GM12872 (cell line): Measurements from ENCODE around the gene ERAP2.

Source experiments
- TF ChIP-seq, protein P1 (sequence below): IDR thresholded peaks from 3 replicates; pipeline ENCODE4 v1.5.1; 2011; ENCODE audit warnings: low read depth, mild to moderate bottlenecking, low read length, moderate library complexity; ENCODE audit not compliant: insufficient read depth

ERAP2 gene

DNA sequence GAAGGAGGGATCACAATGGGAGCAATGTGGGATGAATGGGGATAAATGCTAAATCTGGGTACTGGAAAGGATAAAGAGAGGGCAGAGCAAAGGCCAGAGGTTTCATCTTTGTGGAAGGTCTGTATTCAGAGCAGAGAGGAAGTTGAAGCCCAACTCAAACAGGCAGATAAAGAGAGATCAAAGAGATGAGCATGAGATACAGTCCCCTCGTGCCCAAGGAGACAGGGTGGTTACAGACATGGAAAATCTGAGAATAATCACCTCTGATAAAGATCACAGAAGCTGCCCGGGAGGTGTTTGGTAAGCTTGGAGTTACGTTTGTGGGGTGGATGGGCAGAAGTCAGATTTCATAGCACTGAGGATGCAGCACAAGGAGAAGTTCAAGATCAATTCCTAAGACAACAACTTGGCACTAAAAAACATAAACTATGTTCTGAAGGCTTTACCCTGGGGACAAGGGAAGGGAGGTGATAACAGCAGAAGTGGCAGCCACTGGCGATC is 459 bp upstream of the ERAP2 start:
- TF ChIP-seq, protein P1, sequence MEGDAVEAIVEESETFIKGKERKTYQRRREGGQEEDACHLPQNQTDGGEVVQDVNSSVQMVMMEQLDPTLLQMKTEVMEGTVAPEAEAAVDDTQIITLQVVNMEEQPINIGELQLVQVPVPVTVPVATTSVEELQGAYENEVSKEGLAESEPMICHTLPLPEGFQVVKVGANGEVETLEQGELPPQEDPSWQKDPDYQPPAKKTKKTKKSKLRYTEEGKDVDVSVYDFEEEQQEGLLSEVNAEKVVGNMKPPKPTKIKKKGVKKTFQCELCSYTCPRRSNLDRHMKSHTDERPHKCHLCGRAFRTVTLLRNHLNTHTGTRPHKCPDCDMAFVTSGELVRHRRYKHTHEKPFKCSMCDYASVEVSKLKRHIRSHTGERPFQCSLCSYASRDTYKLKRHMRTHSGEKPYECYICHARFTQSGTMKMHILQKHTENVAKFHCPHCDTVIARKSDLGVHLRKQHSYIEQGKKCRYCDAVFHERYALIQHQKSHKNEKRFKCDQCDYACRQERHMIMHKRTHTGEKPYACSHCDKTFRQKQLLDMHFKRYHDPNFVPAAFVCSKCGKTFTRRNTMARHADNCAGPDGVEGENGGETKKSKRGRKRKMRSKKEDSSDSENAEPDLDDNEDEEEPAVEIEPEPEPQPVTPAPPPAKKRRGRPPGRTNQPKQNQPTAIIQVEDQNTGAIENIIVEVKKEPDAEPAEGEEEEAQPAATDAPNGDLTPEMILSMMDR, result no peak

DNA sequence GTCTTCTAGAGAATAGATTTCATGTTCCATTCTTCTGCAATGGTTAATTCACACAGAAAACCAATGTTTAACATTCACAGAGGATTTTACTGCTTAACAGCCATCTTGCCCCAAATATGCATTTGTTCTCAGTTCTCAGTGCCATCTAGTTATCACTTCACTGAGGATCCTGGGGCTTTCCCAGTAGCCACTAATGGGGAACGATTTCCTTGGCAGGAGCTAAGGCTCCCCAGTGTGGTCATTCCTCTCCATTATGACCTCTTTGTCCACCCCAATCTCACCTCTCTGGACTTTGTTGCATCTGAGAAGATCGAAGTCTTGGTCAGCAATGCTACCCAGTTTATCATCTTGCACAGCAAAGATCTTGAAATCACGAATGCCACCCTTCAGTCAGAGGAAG is 3.4 kb downstream of the ERAP2 start:
- TF ChIP-seq, protein P1, result no peak

DNA sequence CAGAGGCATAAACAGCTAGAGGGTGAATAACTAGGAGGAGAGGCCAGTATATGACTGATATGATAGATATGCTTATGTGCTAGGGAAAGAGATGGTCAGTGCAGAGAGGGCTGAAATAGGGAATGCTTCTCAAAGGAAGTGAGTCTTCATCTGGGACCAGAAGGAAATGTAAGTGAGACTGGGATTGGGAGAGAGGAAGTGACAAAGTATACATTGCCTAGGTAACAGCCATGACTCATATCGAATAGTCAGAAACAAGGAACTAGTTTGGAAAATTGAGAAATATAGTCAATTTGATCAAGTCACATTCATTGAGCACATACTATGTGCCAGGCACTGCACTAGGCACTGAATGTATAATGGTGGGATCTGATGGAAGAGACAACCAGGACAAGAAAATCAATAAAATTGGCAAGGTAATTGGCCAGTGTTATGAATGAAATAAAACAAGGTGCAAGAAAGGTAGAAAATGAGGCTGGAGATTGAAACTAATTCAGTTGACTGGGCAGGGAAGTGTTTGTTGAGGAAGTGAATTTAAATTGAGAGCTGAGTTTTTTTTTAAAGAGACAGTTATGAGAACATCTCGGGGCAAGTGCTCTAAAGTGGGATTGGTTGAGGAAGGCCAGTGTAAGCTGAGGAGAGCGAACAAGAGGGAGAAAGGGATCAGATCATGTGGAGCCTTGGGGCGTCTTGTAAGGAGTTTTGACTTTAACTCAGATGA is 4.3 kb downstream of the ERAP2 start:
- TF ChIP-seq, protein P1, result no peak

DNA sequence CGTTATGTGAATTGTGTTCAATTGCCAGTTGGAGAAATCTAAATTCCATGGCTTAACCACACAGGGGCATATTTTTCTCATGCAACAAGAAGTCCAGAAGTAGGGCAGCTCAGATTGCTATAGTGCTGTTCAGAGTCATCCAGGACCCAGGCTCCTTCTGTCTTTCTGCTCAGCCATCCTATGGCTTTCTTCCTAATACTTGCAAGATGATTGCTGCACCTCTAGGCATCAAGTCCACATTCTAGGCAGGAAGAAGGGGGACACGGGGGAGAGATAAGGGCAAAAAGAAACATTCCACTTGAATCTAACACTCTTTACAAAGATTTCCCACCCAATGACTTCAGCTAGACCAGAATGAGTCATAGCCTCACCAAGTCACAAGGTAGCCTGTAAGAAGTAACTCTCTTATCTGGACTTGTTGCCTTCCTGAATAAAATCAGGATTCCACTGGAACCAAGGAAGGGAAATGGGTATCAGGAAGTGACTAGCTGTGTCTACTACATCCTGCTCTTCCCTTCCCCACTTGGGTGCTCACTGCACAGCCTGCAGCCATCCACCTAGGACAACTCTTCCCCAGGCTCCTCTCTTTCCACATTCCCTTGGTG is 5.3 kb downstream of the ERAP2 start:
- TF ChIP-seq, protein P1, result no peak

DNA sequence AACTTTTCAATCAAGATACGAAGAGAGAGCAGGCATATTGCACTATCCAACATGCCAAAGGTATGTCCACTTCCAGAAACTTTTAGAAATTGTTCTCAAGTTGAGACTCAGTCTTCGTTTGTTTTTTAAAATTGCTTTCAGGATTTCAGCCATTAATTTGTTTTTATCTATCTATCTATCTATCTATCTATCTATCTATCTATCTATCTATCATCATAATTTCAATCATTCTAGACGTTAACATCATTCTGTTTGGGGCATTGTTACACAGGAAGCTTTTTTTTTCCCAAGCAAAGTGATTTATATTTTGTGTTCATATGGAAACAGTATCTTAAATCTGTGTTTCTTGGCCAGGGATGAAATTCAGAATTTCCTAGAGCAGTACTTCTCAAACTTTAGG is 7.6 kb downstream of the ERAP2 start:
- TF ChIP-seq, protein P1, result no peak

DNA sequence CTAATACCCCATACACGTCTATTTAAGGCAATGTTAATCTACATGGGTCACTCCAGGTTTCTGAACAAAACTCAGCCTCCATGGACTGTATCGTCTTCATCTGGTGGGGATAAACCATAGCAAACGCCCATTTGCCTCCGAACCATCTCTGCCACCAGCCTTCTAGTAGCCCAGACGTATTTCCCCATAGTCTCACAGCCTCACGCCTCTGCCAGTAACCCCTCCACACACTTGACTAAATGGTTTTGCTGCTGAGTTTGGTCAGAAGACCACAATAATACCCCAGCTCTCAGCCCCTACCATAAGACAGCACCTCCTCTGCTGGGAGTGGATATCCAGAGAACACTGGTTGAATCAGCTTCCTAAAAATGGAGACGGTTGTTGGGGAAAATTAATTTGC is 8.7 kb downstream of the ERAP2 start:
- TF ChIP-seq, protein P1, result no peak

DNA sequence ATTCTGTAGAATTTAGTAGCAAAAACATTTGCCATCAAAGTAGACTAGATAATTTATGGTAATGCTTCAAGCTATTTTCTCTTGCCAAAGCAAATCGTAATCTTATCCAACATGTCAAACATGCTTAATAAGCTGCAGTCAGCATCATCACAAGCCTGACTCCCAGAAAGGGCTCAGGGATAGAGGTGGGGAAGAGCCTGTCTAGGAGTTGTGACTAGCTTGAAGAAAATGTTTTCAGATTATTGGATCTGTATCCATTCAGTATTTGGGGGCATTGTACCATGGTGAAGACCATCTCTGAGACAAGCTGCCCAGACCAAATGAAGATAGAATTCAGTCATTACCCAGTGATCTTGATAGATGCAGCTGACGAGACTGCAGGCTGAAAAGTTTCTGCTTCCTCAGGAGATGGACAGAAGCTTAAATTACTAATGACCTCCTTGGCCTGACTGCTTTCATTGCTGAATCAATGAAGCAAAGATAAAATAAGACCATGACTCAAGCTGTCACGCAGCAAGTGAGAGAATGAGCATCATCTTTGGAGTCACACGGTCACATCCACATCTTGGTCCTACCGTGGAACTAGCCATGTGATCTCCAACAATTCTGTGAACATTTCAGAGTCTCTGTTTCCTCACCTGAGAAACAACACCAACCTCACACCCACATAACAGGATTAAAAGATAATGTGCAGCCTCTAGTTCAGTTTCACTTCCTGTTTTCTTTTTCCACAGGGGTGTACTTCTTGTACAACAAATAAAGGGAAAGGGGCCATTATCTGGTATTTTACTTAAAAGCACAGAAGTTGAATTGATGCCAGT is 9.4 kb downstream of the ERAP2 start:
- TF ChIP-seq, protein P1, result no peak
